CD14-positive monocyte (primary cell): Measurements from ENCODE around the gene IMMP2L. TPM values are rescaled to one million over a fixed set of nuclear protein-coding genes. Genes with fewer than 3 reads are reported as not detected.

Source experiments
- DNase-seq, 3 donors: peaks; one replicate each; pipeline ENCODE4 v3.0.0-alpha.2; 2011 to 2022
- H2AFZ ChIP-seq: 2 replicates; pipeline ENCODE4 v1.6.0; 2012; ENCODE audit warnings: mild to moderate bottlenecking, low read depth, low read length, inconsistent platforms; ENCODE audit not compliant: insufficient read depth, poor library complexity, severe bottlenecking
- H3K27ac ChIP-seq, 2 donors: 1 replicate in 1 of 2; 2 replicates in 1 of 2; pipeline ENCODE4 v1.5.1; 2012 to 2013; ENCODE audit warnings: low read length in 2 of 2, control low read depth in 1 of 2, inconsistent platforms in 1 of 2, low read depth in 1 of 2, mild to moderate bottlenecking in 1 of 2
- H3K27me3 ChIP-seq, 2 donors: one replicate each; pipeline versions ENCODE4 v1.6.0 to v1.6.1; 2011 to 2013; ENCODE audit warnings: low read length in 2 of 2; ENCODE audit not compliant: control insufficient read depth in 2 of 2, insufficient read depth in 2 of 2
- H3K36me3 ChIP-seq, 2 donors: replicated peaks in 1 of 2; 1 replicate in 1 of 2; 2 replicates in 1 of 2; pipeline versions ENCODE4 v1.5.1 to v1.6.1; 2012 to 2013; ENCODE audit warnings: low read length in 2 of 2, control low read depth in 1 of 2, inconsistent platforms in 1 of 2, mild to moderate bottlenecking in 1 of 2; ENCODE audit not compliant: insufficient read depth in 2 of 2, control insufficient read depth in 1 of 2
- H3K4me1 ChIP-seq, 2 donors: 1 replicate in 1 of 2; 2 replicates in 1 of 2; pipeline versions ENCODE4 v1.5.1 to v1.6.1; 2012 to 2013; ENCODE audit warnings: low read length in 2 of 2, control low read depth in 1 of 2, inconsistent platforms in 1 of 2, mild to moderate bottlenecking in 1 of 2, moderate library complexity in 1 of 2; ENCODE audit not compliant: insufficient read depth in 2 of 2, control insufficient read depth in 1 of 2
- H3K4me2 ChIP-seq: replicated peaks from 2 replicates; pipeline ENCODE3; 2012; ENCODE audit warnings: low read length, moderate library complexity, mild to moderate bottlenecking; ENCODE audit not compliant: poor library complexity, severe bottlenecking; ENCODE audit errors: extremely low read depth
- H3K4me3 ChIP-seq, 3 experiments: fragments of 200-600 bp in 1 of 3; sonication (generic) in 1 of 3; replicated peaks in 1 of 3; 1 replicate in 2 of 3; 2 replicates in 1 of 3; pipeline ENCODE4 v1.5.1; 2011 to 2013; ENCODE audit warnings: low read length in 3 of 3, mild to moderate bottlenecking in 3 of 3, control low read depth in 2 of 3, low read depth in 2 of 3, inconsistent platforms in 1 of 3, moderate library complexity in 1 of 3
- H3K79me2 ChIP-seq: 2 replicates; pipeline ENCODE4 v1.6.0; 2012; ENCODE audit warnings: mild to moderate bottlenecking, control low read depth, inconsistent platforms, low read length, moderate library complexity; ENCODE audit not compliant: insufficient read depth
- H3K9ac ChIP-seq: 2 replicates; pipeline ENCODE4 v1.6.0; 2017; ENCODE audit warnings: low read length, mild to moderate bottlenecking; ENCODE audit not compliant: insufficient read depth, poor library complexity, severe bottlenecking
- H3K9me3 ChIP-seq, 2 donors: replicated peaks in 1 of 2; 1 replicate in 1 of 2; 2 replicates in 1 of 2; pipeline versions ENCODE4 v1.5.1 to v1.6.1; 2012 to 2013; ENCODE audit warnings: low read length in 2 of 2, control low read depth in 1 of 2; ENCODE audit not compliant: control insufficient read depth in 1 of 2, insufficient read depth in 1 of 2
- H4K20me1 ChIP-seq: 2 replicates; pipeline ENCODE4 v1.6.0; 2012; ENCODE audit warnings: mild to moderate bottlenecking, low read length, control low read depth, moderate library complexity; ENCODE audit not compliant: insufficient read depth
- H3K27ac Mint-ChIP-seq, 7 donors: one replicate each; pipeline ENCODE4 v1.8.0; 2020; ENCODE audit warnings: mild to moderate bottlenecking in 7 of 7, mixed read lengths in 7 of 7, moderate library complexity in 6 of 7, inconsistent platforms in 2 of 7
- H3K27me3 Mint-ChIP-seq, 3 donors: one replicate each; pipeline ENCODE4 v1.8.0; 2021 to 2022; ENCODE audit warnings: low read depth in 3 of 3, mild to moderate bottlenecking in 3 of 3, mixed read lengths in 3 of 3, moderate library complexity in 3 of 3, inconsistent platforms in 1 of 3
- H3K36me3 Mint-ChIP-seq, 2 donors: one replicate each; pipeline ENCODE4 v1.8.0; 2020; ENCODE audit warnings: mixed read lengths in 2 of 2, inconsistent platforms in 1 of 2, mild to moderate bottlenecking in 1 of 2
- H3K4me1 Mint-ChIP-seq: one replicate; pipeline ENCODE4 v1.8.0; 2020; ENCODE audit warnings: mild to moderate bottlenecking, mixed read lengths
- H3K4me3 Mint-ChIP-seq, 2 donors: one replicate each; pipeline ENCODE4 v1.8.0; 2020; ENCODE audit warnings: mild to moderate bottlenecking in 2 of 2, mixed read lengths in 2 of 2, moderate library complexity in 1 of 2
- H3K9me3 Mint-ChIP-seq, 7 donors: one replicate each; pipeline ENCODE4 v1.8.0; 2020 to 2022; ENCODE audit warnings: mixed read lengths in 7 of 7, mild to moderate bottlenecking in 6 of 7, moderate library complexity in 6 of 7, inconsistent platforms in 2 of 7
- CTCF ChIP-seq: fragments of 200-600 bp; IDR thresholded peaks from one replicate; pipeline ENCODE4 v1.8.0; 2022; ENCODE audit warnings: antibody characterized with exemption, mild to moderate bottlenecking
- WGBS: methylation state at CpG from one replicate; pipeline ENCODE4 v1.1.5; 2013; ENCODE audit warnings: missing lambda C conversion rate; ENCODE audit not compliant: insufficient coverage; 5-methylcytosine and 5-hydroxymethylcytosine counted together
- intact Hi-C, 2 donors: fragments of 100-400 bp; cut with micrococcal nuclease; formaldehyde crosslinking; loops; one replicate each; pipeline versions ENCODE4 v1.15.0 to v1.15.1; 2023
- polyA plus RNA-seq, 3 donors: library from polyadenylated mRNA; depleted of rRNA in 1 of 3; unstranded in 2 of 3; stranded (reverse) in 1 of 3; fragments of 300-500 nt in 2 of 3; fragments of >200 nt in 1 of 3; fragmentation: Illumina TruSeq in 2 of 3; gene quantifications; 1 replicate in 2 of 3; 2 replicates in 1 of 3; pipeline ENCODE4 v1.2.3, GENCODE V29; 2012 to 2021

The IMMP2L gene
- polyA plus RNA-seq, 3 donors: 1.9 to 6.4 (median 6.2) TPM

GRCh38 chr7:110898516-110898915 lies 663.8 kb downstream of the IMMP2L start:
- H3K4me3 ChIP-seq: no peak overlapping the region
- TF ChIP-seq CTCF: no peak
- Mint-ChIP-seq H3K4me3 (no peak overlapping the region), H3K27me3 (peaks cover 0 to 1% (median 0%) of the 10 kb centered on the region in 3 donors), H3K9me3 (peaks cover 3 to 17% (median 7%) of the 10 kb centered on the region in 7 donors), H3K36me3 (no peaks in the 10 kb centered on the region), H3K27ac (no peak overlapping the region), H3K4me1 (no peaks in the 10 kb centered on the region)
- H3K79me2 ChIP-seq: no peaks in the 10 kb centered on the region
- H3K27me3 ChIP-seq: no peaks in the 10 kb centered on the region
- no peaks in the 10 kb centered on the region for H3K9me3 ChIP-seq
- H3K9ac ChIP-seq: no peak overlapping the region
- no peaks in the 10 kb centered on the region for H4K20me1 ChIP-seq
- no peak for DNase-seq
- no peaks in the 10 kb centered on the region for H3K4me1 ChIP-seq
- H2AFZ ChIP-seq: no peak overlapping the region
- no peak overlapping the region for H3K27ac ChIP-seq
- no peak overlapping the region for H3K4me2 ChIP-seq
- no peaks in the 10 kb centered on the region for H3K36me3 ChIP-seq
- intact Hi-C loops: no loop called here

GRCh38 chr7:110897538-110897937 lies 664.8 kb downstream of the IMMP2L start:
- TF ChIP-seq CTCF: no peak
- Histone ChIP-seq H3K9ac (no peak overlapping the region), H3K9me3 (no peaks in the 10 kb centered on the region), H3K4me3 (no peak overlapping the region), H3K79me2 (no peaks in the 10 kb centered on the region), H3K27ac (no peak overlapping the region), H3K4me2 (no peak overlapping the region), H3K36me3 (no peaks in the 10 kb centered on the region), H3K27me3 (no peaks in the 10 kb centered on the region), H2AFZ (no peak overlapping the region), H4K20me1 (no peaks in the 10 kb centered on the region), H3K4me1 (no peaks in the 10 kb centered on the region)
- no peaks in the 10 kb centered on the region for H3K4me1 Mint-ChIP-seq
- no peak overlapping the region for H3K27ac Mint-ChIP-seq
- H3K36me3 Mint-ChIP-seq: no peaks in the 10 kb centered on the region
- intact Hi-C loops: no loop called here
- DNase-seq: no peak
- peaks cover 2 to 10% (median 6%) of the 10 kb centered on the region in 7 donors for H3K9me3 Mint-ChIP-seq
- H3K27me3 Mint-ChIP-seq: peaks cover 0 to 1% (median 0%) of the 10 kb centered on the region in 3 donors
- no CpG with 5 or more reads among the region's 1 CpG for WGBS
- H3K4me3 Mint-ChIP-seq: no peak overlapping the region
